Measurements from ENCODE around the gene MAD1L1.

GRCh38 chr7:1843921-1844335 is 388.8 kb downstream of the MAD1L1 start:
- TF ChIP-seq CBX2 (IDR thresholded peaks at IDR 0.05; ENCODE audit: low read depth, low read length) (no peak), CBX2 (CRISPR knock-in tag; IDR thresholded peaks at IDR 0.05; ENCODE audit: low read depth) (no peak), CTCF (CRISPR knock-in tag; IDR thresholded peaks at IDR 0.05) (no peak), TP53 (CRISPR knock-in tag; conservative IDR thresholded peaks at IDR 0.05) (no peak), ZBTB34 (CRISPR knock-in tag; IDR thresholded peaks at IDR 0.05) (no peak), BRF2 (CRISPR knock-in tag; IDR thresholded peaks at IDR 0.05) (no peak)

Measured in HepG2 (cell line).